Lower leg skin (tissue), 3 donors: ENCODE measurements around the gene PLD5.
"Not testable (repeated sequence)": the region's sequence is repeated elsewhere in the genome, so short reads cannot be mapped to it uniquely, and the experiment has no call there.

Experiments
- POLR2A ChIP-seq, 2 donors: fragments of 450-650 bp; IDR thresholded peaks; one replicate each; pipeline ENCODE4 v1.6.1; 2016 to 2017; ENCODE audit warnings: antibody characterized with exemption in 2 of 2, mild to moderate bottlenecking in 1 of 2, moderate library complexity in 1 of 2
- TF ChIP-seq, protein P1 (sequence below), 3 donors: fragments of 450-650 bp; IDR thresholded peaks; one replicate each; pipeline ENCODE4 v1.5.1; 2016; ENCODE audit warnings: antibody characterized with exemption in 3 of 3, mild to moderate bottlenecking in 3 of 3, moderate library complexity in 2 of 3

DNA sequence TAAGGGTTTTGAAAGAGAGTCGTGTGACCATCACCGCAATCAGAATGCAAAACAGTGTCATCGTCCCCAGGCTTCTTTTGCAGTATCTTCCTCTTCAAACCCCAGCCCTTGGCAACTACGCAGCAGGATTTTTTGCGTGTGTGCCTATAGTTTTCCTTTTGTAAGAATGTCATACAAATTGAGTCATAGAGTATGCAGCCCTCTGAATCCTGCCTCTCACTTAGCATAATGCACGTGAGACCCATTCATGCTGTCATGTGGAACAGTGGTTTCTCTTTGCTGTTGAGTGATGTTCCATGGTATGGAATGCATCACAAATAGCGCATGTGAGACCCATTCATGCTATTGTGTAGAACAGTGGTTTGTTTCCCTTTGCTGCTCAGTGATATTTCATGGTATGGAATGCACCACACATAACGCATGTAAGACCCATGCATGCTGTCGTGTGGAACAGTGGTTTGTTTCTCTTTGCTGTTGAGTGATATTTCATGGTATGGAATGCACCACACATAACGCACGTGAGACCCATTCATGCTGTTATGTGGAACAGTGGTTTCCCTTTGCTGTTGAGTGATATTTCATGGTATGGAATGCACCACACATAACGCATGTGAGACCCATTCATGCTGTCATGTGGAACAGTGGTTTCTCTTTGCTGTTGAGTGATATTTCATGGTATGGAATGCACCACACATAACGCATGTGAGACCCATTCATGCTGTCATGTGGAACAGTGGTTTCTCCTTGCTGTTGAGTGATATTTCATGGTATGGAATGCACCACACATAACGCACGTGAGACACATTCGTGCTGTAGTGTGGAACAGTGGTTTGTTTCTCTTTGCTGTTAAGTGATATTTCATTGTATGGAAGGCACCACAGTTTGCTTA, 299.4 kb downstream of the PLD5 start:
- TF ChIP-seq, protein P1, sequence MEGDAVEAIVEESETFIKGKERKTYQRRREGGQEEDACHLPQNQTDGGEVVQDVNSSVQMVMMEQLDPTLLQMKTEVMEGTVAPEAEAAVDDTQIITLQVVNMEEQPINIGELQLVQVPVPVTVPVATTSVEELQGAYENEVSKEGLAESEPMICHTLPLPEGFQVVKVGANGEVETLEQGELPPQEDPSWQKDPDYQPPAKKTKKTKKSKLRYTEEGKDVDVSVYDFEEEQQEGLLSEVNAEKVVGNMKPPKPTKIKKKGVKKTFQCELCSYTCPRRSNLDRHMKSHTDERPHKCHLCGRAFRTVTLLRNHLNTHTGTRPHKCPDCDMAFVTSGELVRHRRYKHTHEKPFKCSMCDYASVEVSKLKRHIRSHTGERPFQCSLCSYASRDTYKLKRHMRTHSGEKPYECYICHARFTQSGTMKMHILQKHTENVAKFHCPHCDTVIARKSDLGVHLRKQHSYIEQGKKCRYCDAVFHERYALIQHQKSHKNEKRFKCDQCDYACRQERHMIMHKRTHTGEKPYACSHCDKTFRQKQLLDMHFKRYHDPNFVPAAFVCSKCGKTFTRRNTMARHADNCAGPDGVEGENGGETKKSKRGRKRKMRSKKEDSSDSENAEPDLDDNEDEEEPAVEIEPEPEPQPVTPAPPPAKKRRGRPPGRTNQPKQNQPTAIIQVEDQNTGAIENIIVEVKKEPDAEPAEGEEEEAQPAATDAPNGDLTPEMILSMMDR (IDR thresholded peaks at IDR 0.05), result not testable (repeated sequence)
- TF ChIP-seq POLR2A (IDR thresholded peaks at IDR 0.05), result not testable (repeated sequence)
